ENCODE data around the gene HIGD2A. TPM values are rescaled to one million over a fixed set of nuclear protein-coding genes. Genes with fewer than 3 reads are reported as not detected.
A peak's percentile ranks its signal among the peaks of the same experiment; 100 is the strongest.

Gene HIGD2A
- total and polyA plus RNA-seq, 2 of the 13 experiments (the other 11 are each of a cell fraction or from before 2014, with no cell fraction given) = 89.2 to 146 TPM

DNA sequence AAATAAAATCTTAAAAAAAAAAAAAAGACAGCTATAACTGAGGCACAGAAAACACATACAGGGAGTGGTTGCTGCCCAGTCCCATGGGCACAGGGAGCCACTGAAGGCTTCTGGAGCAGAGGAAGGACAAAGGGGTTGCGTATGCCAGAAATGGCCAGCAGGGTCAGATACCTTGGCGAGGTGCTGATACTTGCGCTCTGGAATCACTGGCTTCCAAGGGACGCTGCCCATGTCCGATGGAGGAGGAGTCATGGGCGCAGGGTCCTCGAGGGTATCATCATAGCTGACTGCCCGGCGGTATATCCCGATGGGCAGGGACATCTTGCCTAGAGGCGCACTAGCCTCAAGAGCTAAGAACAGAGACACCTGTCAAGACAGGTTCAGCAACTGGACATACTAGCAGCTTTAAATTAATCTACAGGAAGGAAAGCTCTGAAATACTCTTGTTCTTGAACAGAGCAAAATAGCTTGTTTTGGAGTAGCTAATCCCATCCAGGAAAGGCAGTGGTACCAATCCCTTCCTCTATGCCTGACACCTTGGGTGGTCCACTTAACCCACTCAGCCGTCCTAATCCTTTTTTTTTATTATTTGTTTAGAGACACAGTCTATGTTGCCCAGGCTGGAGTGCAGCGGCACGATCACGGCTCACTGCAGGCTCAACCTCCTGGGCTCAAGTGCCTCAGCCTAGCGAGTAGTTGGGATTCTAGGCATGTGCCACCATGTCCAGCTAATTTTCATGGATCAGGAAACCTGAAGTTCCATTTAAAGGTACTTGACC is 33.0 kb upstream of the HIGD2A start (continued):
- TF ChIP-seq ADNP (CRISPR knock-in tag; IDR thresholded peaks at IDR 0.05) (no peak), ATF1 (CRISPR knock-in tag; IDR thresholded peaks at IDR 0.05) (no peak)

GRCh38 chr5:176356179-176356566 is 32.4 kb upstream of the HIGD2A start:
- POLR2A ChIA-PET = no interaction called here

GRCh38 chr5:176359658-176360057 is 28.9 kb upstream of the HIGD2A start:
- FAIRE-seq = no peak
- H3K9me3 ChIP-seq (ENCODE audit: low read length) = no peaks in the 10 kb centered on the region
- H4K20me1 ChIP-seq (ENCODE audit: insufficient read depth, low read length) = peaks cover 16% of the 10 kb centered on the region
- peak overlapping the region; percentile 89 for H3K4me2 ChIP-seq (ENCODE audit: low read depth, low read length)
- H3K4me3 ChIP-seq (replicated peaks in 1 of 3; ENCODE audit: insufficient read depth in 1 of 3, low read depth in 2 of 3, low read length in 3 of 3) = no peak overlapping the region
- intact Hi-C loops (cut with micrococcal nuclease; ENCODE audit: unreplicated experiment) = no loop called here
- H3K27ac ChIP-seq (ENCODE audit: extremely low read length, insufficient read depth, low read length) = no peak overlapping the region
- H3K36me3 ChIP-seq (replicated peaks in 1 of 2; ENCODE audit: control insufficient read depth in 1 of 2, insufficient read depth in 2 of 2, low read length in 2 of 2) = peaks cover 5 to 40% of the 10 kb centered on the region in 2 experiments
- H3K9ac ChIP-seq (ENCODE audit: insufficient read depth, low read depth, low read length) = no peak overlapping the region
- WGBS (ENCODE audit: low lambda C conversion rate) = 89% methylated on average over 4 of the region's 4 CpGs
- H3K4me1 ChIP-seq (ENCODE audit: insufficient read depth, low read length) = peaks cover 41% of the 10 kb centered on the region
- TSS peak; percentile 32 for BruUV-seq (replicated peaks)
- H2AFZ ChIP-seq (ENCODE audit: low read length) = no peak overlapping the region
- ChIA-PET CTCF (ENCODE audit: low intra/inter-chr PET ratio, low total read pairs) (no interaction called here), POLR2A (interaction anchor here (0.7 to 3.9 kb wide), 3 partner anchors 13 to 59 kb away, joined by 5 to 37 read pairs (median 7); no protein-coding TSS in a partner anchor)
- H3K79me2 ChIP-seq (ENCODE audit: insufficient read depth, low read length) = peaks cover 53% of the 10 kb centered on the region
- no peak for DNase-seq (ENCODE audit: low spot score)
- peaks cover under 1 to 1% of the 10 kb centered on the region in 2 experiments; a peak in 3 of 5 replicates for H3K27me3 ChIP-seq (ENCODE audit: control insufficient read depth in 1 of 2, insufficient read depth in 2 of 2, low read length in 2 of 2)
- ATAC-seq = no peak
- in situ Hi-C loops (cut with HindIII; ENCODE audit: extremely low pct_ligation_motif_present, low pct_unique_long_range_greater_than_20kb) = no loop called here
- TF ChIP-seq ZNF562 (CRISPR knock-in tag; IDR thresholded peaks at IDR 0.05; ENCODE audit: borderline replicate concordance) = no peak
- no peak for TF ChIP-seq GTF2F1 (IDR thresholded peaks at IDR 0.05; ENCODE audit: low read length)
- TF ChIP-seq, protein P1, sequence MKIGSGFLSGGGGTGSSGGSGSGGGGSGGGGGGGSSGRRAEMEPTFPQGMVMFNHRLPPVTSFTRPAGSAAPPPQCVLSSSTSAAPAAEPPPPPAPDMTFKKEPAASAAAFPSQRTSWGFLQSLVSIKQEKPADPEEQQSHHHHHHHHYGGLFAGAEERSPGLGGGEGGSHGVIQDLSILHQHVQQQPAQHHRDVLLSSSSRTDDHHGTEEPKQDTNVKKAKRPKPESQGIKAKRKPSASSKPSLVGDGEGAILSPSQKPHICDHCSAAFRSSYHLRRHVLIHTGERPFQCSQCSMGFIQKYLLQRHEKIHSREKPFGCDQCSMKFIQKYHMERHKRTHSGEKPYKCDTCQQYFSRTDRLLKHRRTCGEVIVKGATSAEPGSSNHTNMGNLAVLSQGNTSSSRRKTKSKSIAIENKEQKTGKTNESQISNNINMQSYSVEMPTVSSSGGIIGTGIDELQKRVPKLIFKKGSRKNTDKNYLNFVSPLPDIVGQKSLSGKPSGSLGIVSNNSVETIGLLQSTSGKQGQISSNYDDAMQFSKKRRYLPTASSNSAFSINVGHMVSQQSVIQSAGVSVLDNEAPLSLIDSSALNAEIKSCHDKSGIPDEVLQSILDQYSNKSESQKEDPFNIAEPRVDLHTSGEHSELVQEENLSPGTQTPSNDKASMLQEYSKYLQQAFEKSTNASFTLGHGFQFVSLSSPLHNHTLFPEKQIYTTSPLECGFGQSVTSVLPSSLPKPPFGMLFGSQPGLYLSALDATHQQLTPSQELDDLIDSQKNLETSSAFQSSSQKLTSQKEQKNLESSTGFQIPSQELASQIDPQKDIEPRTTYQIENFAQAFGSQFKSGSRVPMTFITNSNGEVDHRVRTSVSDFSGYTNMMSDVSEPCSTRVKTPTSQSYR (CRISPR knock-in tag; IDR thresholded peaks at IDR 0.05; ENCODE audit: borderline replicate concordance) = no peak
- no peak for TF ChIP-seq ZNF772 (CRISPR knock-in tag; IDR thresholded peaks at IDR 0.05)
- TF ChIP-seq ELF1 (CRISPR knock-in tag; IDR thresholded peaks at IDR 0.05) = no peak
- no peak for TF ChIP-seq ZNF230 (CRISPR knock-in tag; IDR thresholded peaks at IDR 0.05)
- no peak for TF ChIP-seq PHF8 (CRISPR knock-in tag; IDR thresholded peaks at IDR 0.05)
- no peak for TF ChIP-seq ZNF136 (CRISPR knock-in tag; IDR thresholded peaks at IDR 0.05; ENCODE audit: low read depth)

More at GRCh38 chr5:176356179-176356566, 32.4 kb upstream of the HIGD2A start:
- Histone ChIP-seq H3K9ac (ENCODE audit: insufficient read depth, low read depth, low read length) (no peak overlapping the region), H3K4me1 (ENCODE audit: insufficient read depth, low read length) (peaks cover 21% of the 10 kb centered on the region), H4K20me1 (ENCODE audit: insufficient read depth, low read length) (peaks cover 18% of the 10 kb centered on the region), H3K36me3 (replicated peaks in 1 of 2; ENCODE audit: control insufficient read depth in 1 of 2, insufficient read depth in 2 of 2, low read length in 2 of 2) (peaks cover 22 to 71% of the 10 kb centered on the region in 2 experiments), H3K27me3 (ENCODE audit: control insufficient read depth in 1 of 2, insufficient read depth in 2 of 2, low read length in 2 of 2) (no peaks in the 10 kb centered on the region; a peak in 1 of 5 replicates), H2AFZ (ENCODE audit: low read length) (no peak overlapping the region), H3K4me2 (ENCODE audit: low read depth, low read length) (no peak overlapping the region), H3K79me2 (ENCODE audit: insufficient read depth, low read length) (peaks cover 60% of the 10 kb centered on the region), H3K4me3 (replicated peaks in 1 of 3; ENCODE audit: insufficient read depth in 1 of 3, low read depth in 2 of 3, low read length in 3 of 3) (no peak overlapping the region), H3K9me3 (ENCODE audit: low read length) (no peaks in the 10 kb centered on the region), H3K27ac (ENCODE audit: extremely low read length, insufficient read depth, low read length) (no peak overlapping the region)
- BruUV-seq (replicated peaks) = no TSS peak
- TF ChIP-seq HIVEP1 (CRISPR knock-in tag; IDR thresholded peaks at IDR 0.05) (no peak), ZNF629 (CRISPR knock-in tag; conservative IDR thresholded peaks at IDR 0.05) (peak; percentile 68)
- CTCF ChIA-PET (ENCODE audit: low intra/inter-chr PET ratio, low total read pairs) = no interaction called here
- DNase-seq (ENCODE audit: low spot score) (no peak), FAIRE-seq (no peak), ATAC-seq (no peak)
- 100% methylated on average over 3 of the region's 3 CpGs for WGBS (ENCODE audit: low lambda C conversion rate)
- intact Hi-C loops (cut with micrococcal nuclease; ENCODE audit: unreplicated experiment) = no loop called here
- in situ Hi-C loops (cut with HindIII; ENCODE audit: extremely low pct_ligation_motif_present, low pct_unique_long_range_greater_than_20kb) = no loop called here

Data from HepG2 (cell line).